ENCODE results near the gene WASHC4. TPM values are rescaled to one million over a fixed set of nuclear protein-coding genes. Genes with fewer than 3 reads are reported as not detected.

Gene WASHC4
- total RNA-seq, 1 experiment from 2014 or later, result 42.9 TPM

GRCh38 chr12:105164068-105164467 lies 56.5 kb downstream of the WASHC4 start:
- Mint-ChIP-seq H3K27ac (no peak overlapping the region), H3K4me3 (no peak overlapping the region), H3K4me1 (no peaks in the 10 kb centered on the region), H3K27me3 (ENCODE audit: low read depth) (no peaks in the 10 kb centered on the region), H3K36me3 (peaks cover 59% of the 10 kb centered on the region), H3K9me3 (no peaks in the 10 kb centered on the region)
- POLR2A ChIA-PET, result no interaction called here
- CTCF ChIA-PET, result no interaction called here
- TF ChIP-seq KAT7 (CRISPR knock-in tag; IDR thresholded peaks at IDR 0.05; ENCODE audit: borderline replicate concordance) (no peak), NR3C1 (CRISPR knock-in tag; conservative IDR thresholded peaks at IDR 0.05; ENCODE audit: low read depth) (no peak), ZMAT4 (CRISPR knock-in tag; IDR thresholded peaks at IDR 0.05) (no peak), JUN (CRISPR knock-in tag; IDR thresholded peaks at IDR 0.05) (no peak), EMX1 (CRISPR knock-in tag; IDR thresholded peaks at IDR 0.05) (no peak), MLX (CRISPR knock-in tag; IDR thresholded peaks at IDR 0.05) (no peak)
- no peak for ATAC-seq
- no peak for DNase-seq (ENCODE audit: low spot score)

- Mint-ChIP-seq H3K4me3 (no peak overlapping the region), H3K27me3 (ENCODE audit: low read depth) (no peaks in the 10 kb centered on the region), H3K36me3 (peaks cover 44% of the 10 kb centered on the region), H3K9me3 (no peaks in the 10 kb centered on the region), H3K27ac (no peak overlapping the region), H3K4me1 (no peaks in the 10 kb centered on the region)
- CTCF ChIA-PET, result no interaction called here
- DNase-seq (ENCODE audit: low spot score) (no peak), ATAC-seq (no peak)
- POLR2A ChIA-PET, result no interaction called here
- TF ChIP-seq TEAD1 (CRISPR knock-in tag; IDR thresholded peaks at IDR 0.05), result no peak
- TF ChIP-seq CDX4 (CRISPR knock-in tag; IDR thresholded peaks at IDR 0.05; ENCODE audit: borderline replicate concordance), result no peak
- no peak for TF ChIP-seq HMGA2 (CRISPR knock-in tag; IDR thresholded peaks at IDR 0.05)
- TF ChIP-seq FOXJ3 (CRISPR knock-in tag; IDR thresholded peaks at IDR 0.05; ENCODE audit: borderline replicate concordance), result no peak
- TF ChIP-seq NR1H2 (CRISPR knock-in tag; IDR thresholded peaks at IDR 0.05), result no peak
- no peak for TF ChIP-seq NR3C1 (CRISPR knock-in tag; conservative IDR thresholded peaks at IDR 0.05; ENCODE audit: low read depth)
Observed at GRCh38 chr12:105166736-105167135, 59.2 kb downstream of the WASHC4 start.

- Mint-ChIP-seq H3K4me1 (no peaks in the 10 kb centered on the region), H3K9me3 (no peaks in the 10 kb centered on the region), H3K4me3 (no peak overlapping the region), H3K27ac (no peak overlapping the region), H3K36me3 (peaks cover 39% of the 10 kb centered on the region), H3K27me3 (ENCODE audit: low read depth) (no peaks in the 10 kb centered on the region)
- TF ChIP-seq ZNF138 (CRISPR knock-in tag; conservative IDR thresholded peaks at IDR 0.05), result no peak
- DNase-seq (ENCODE audit: low spot score) (no peak), ATAC-seq (no peak)
- CTCF ChIA-PET, result no interaction called here
- POLR2A ChIA-PET, result no interaction called here
Observed at GRCh38 chr12:105167346-105167745, 59.8 kb downstream of the WASHC4 start.

GRCh38 chr12:105168006-105168405 lies 60.5 kb downstream of the WASHC4 start:
- Mint-ChIP-seq H3K36me3 (peaks cover 36% of the 10 kb centered on the region), H3K27ac (no peak overlapping the region), H3K4me1 (no peaks in the 10 kb centered on the region), H3K9me3 (no peaks in the 10 kb centered on the region), H3K27me3 (ENCODE audit: low read depth) (no peaks in the 10 kb centered on the region), H3K4me3 (no peak overlapping the region)
- DNase-seq (ENCODE audit: low spot score), result no peak
- CTCF ChIA-PET, result no interaction called here
- no peak for ATAC-seq
- POLR2A ChIA-PET, result no interaction called here
- TF ChIP-seq ZNF317 (CRISPR knock-in tag; IDR thresholded peaks at IDR 0.05; ENCODE audit: borderline replicate concordance, low read depth), result no peak
- TF ChIP-seq SMAD3 (CRISPR knock-in tag; IDR thresholded peaks at IDR 0.05; ENCODE audit: borderline replicate concordance), result no peak
- TF ChIP-seq NR1H2 (CRISPR knock-in tag; IDR thresholded peaks at IDR 0.05), result no peak
- no peak for TF ChIP-seq IRF2 (CRISPR knock-in tag; IDR thresholded peaks at IDR 0.05; ENCODE audit: borderline replicate concordance, low read depth)
- no peak for TF ChIP-seq ZNF232 (CRISPR knock-in tag; IDR thresholded peaks at IDR 0.05)
- no peak for TF ChIP-seq ATF2 (CRISPR knock-in tag; IDR thresholded peaks at IDR 0.05; ENCODE audit: borderline replicate concordance, low read depth)
- TF ChIP-seq PRRX2 (CRISPR knock-in tag; IDR thresholded peaks at IDR 0.05), result no peak
- TF ChIP-seq ZBTB21 (CRISPR knock-in tag; IDR thresholded peaks at IDR 0.05; ENCODE audit: borderline replicate concordance), result no peak
